ENCODE data around the gene MTO1. TPM values are rescaled to one million over a fixed set of nuclear protein-coding genes. Genes with fewer than 3 reads are reported as not detected.

The MTO1 gene
- total RNA-seq, 2 donors from 2014 or later = 20.3 to 23.1 TPM

Other genes starting within 250 kb of the MTO1 start
- not detected for gene KHDC1L, start 236.2 kb upstream of the MTO1 start, total RNA-seq
- gene KHDC1, start 198.5 kb upstream of the MTO1 start, total RNA-seq = 1 to 10 TPM; 1.0 to 1.2 TPM
- not detected for gene DPPA5, start 107.5 kb upstream of the MTO1 start, total RNA-seq
- gene KHDC3L, start 99.1 kb upstream of the MTO1 start, total RNA-seq = not detected
- gene OOEP, start 91.8 kb upstream of the MTO1 start, total RNA-seq = not detected
- under 1 TPM; 0.22 to 0.46 TPM for gene DDX43, start 66.9 kb upstream of the MTO1 start, total RNA-seq
- 1 to 10 TPM; 2.9 to 3.2 TPM for gene CGAS, start 9.4 kb upstream of the MTO1 start, total RNA-seq
- 1,000 to 10,000 TPM; 6,801 to 8,079 TPM for gene EEF1A1, start 59.3 kb downstream of the MTO1 start, total RNA-seq
- gene SLC17A5, start 192.3 kb downstream of the MTO1 start, total RNA-seq = 10 to 100 TPM; 39.3 to 48.3 TPM
- 1 to 10 TPM; 2.2 to 4.3 TPM for gene CD109, start 234.5 kb downstream of the MTO1 start, total RNA-seq